Liver (tissue), 3 donors: ENCODE results near the gene LINC01488.

Source experiments
- EGR1 ChIP-seq, 2 donors: IDR thresholded peaks; 2 replicates each; pipeline ENCODE4 v1.6.1; 2016 to 2018; ENCODE audit warnings: antibody characterized with exemption in 2 of 2, low read depth in 2 of 2
- FOXA1 ChIP-seq: IDR thresholded peaks from 2 replicates; pipeline ENCODE4 v1.6.1; 2016; ENCODE audit warnings: antibody characterized with exemption
- GABPA ChIP-seq, 2 donors: IDR thresholded peaks in 1 of 2; conservative IDR thresholded peaks in 1 of 2; 2 replicates each; pipeline ENCODE4 v1.6.1; 2016; ENCODE audit warnings: antibody characterized with exemption in 2 of 2, mild to moderate bottlenecking in 1 of 2, moderate library complexity in 1 of 2
- RXRA ChIP-seq, 2 donors: IDR thresholded peaks; 2 replicates each; pipeline ENCODE4 v1.6.1; 2017 to 2018; ENCODE audit warnings: antibody characterized with exemption in 2 of 2, mild to moderate bottlenecking in 1 of 2
- TAF1 ChIP-seq: conservative IDR thresholded peaks from 2 replicates; pipeline ENCODE4 v1.6.1; 2016; ENCODE audit warnings: antibody characterized with exemption, mild to moderate bottlenecking
- YY1 ChIP-seq: IDR thresholded peaks from 2 replicates; pipeline ENCODE4 v1.6.1; 2016; ENCODE audit warnings: antibody characterized with exemption, mild to moderate bottlenecking
- TF ChIP-seq, protein P1 (sequence below): fragments of 150-350 bp; IDR thresholded peaks from 2 replicates; pipeline ENCODE4 v1.5.1; 2017; ENCODE audit warnings: improper control_type of control experiment, low read depth, low read length; ENCODE audit not compliant: missing input control
- TF ChIP-seq, protein P2 (sequence below): IDR thresholded peaks from 2 replicates; pipeline ENCODE4 v1.6.1; 2016; ENCODE audit warnings: antibody characterized with exemption
- TF ChIP-seq, protein P3 (sequence below): IDR thresholded peaks from 2 replicates; pipeline ENCODE4 v1.6.1; 2016; ENCODE audit warnings: antibody characterized with exemption, mild to moderate bottlenecking
- TF ChIP-seq, protein P4 (sequence below): IDR thresholded peaks from 2 replicates; pipeline ENCODE4 v1.6.1; 2016; ENCODE audit warnings: antibody characterized with exemption
- donor health status: healthy.
- donor health status: healthy.

DNA sequence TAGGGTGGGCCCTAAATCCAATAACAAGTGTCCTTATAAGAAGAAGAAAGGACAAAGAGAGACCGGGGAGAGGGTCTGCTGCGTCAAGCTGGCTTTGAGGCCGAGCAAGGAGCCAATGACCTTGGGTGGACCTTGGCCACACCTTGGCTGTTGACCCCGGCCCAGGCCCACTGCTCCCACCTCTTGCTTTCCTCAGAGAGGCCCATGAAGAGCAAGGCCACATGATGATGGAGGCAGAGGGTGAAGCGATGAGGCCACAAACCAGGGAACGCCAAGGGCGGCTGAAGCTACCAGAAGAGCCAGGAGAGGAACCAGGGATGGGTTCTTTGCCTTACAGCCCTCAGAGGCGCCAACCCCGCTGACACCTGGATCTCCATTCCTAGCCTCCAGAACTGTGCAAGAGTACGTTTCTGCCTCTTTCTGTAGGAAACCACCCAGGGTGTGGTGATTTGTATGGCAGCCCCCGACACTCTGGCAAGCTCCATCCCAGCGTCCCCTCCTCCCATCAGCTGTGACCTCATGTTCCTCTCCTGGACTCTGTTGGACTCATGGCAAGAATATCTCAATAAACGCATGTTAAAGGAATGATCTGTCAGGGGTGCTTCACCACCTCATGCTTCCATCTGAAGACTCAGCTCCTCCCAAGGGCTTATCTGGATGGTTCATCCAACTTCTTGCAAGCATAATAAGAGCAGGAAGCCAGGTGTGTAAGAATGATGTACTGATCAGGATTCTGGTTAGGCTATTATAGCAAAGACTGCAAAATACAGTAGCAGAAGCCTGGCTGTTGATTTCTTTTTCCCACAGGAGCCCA lies 41.6 kb upstream of the LINC01488 start:
- TF ChIP-seq, protein P1, sequence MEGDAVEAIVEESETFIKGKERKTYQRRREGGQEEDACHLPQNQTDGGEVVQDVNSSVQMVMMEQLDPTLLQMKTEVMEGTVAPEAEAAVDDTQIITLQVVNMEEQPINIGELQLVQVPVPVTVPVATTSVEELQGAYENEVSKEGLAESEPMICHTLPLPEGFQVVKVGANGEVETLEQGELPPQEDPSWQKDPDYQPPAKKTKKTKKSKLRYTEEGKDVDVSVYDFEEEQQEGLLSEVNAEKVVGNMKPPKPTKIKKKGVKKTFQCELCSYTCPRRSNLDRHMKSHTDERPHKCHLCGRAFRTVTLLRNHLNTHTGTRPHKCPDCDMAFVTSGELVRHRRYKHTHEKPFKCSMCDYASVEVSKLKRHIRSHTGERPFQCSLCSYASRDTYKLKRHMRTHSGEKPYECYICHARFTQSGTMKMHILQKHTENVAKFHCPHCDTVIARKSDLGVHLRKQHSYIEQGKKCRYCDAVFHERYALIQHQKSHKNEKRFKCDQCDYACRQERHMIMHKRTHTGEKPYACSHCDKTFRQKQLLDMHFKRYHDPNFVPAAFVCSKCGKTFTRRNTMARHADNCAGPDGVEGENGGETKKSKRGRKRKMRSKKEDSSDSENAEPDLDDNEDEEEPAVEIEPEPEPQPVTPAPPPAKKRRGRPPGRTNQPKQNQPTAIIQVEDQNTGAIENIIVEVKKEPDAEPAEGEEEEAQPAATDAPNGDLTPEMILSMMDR: no peak
- TF ChIP-seq FOXA1 (no peak), EGR1 (IDR thresholded peaks at IDR 0.05; ENCODE audit: low read depth in 2 of 2) (no peak), RXRA (IDR thresholded peaks at IDR 0.05) (no peak), TAF1 (no peak), GABPA (IDR thresholded peaks at IDR 0.05 in 1 of 2, conservative IDR thresholded peaks at IDR 0.05 in 1 of 2) (no peak), YY1 (no peak)
- TF ChIP-seq, protein P2, sequence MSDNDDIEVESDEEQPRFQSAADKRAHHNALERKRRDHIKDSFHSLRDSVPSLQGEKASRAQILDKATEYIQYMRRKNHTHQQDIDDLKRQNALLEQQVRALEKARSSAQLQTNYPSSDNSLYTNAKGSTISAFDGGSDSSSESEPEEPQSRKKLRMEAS: no peak
- TF ChIP-seq, protein P3, sequence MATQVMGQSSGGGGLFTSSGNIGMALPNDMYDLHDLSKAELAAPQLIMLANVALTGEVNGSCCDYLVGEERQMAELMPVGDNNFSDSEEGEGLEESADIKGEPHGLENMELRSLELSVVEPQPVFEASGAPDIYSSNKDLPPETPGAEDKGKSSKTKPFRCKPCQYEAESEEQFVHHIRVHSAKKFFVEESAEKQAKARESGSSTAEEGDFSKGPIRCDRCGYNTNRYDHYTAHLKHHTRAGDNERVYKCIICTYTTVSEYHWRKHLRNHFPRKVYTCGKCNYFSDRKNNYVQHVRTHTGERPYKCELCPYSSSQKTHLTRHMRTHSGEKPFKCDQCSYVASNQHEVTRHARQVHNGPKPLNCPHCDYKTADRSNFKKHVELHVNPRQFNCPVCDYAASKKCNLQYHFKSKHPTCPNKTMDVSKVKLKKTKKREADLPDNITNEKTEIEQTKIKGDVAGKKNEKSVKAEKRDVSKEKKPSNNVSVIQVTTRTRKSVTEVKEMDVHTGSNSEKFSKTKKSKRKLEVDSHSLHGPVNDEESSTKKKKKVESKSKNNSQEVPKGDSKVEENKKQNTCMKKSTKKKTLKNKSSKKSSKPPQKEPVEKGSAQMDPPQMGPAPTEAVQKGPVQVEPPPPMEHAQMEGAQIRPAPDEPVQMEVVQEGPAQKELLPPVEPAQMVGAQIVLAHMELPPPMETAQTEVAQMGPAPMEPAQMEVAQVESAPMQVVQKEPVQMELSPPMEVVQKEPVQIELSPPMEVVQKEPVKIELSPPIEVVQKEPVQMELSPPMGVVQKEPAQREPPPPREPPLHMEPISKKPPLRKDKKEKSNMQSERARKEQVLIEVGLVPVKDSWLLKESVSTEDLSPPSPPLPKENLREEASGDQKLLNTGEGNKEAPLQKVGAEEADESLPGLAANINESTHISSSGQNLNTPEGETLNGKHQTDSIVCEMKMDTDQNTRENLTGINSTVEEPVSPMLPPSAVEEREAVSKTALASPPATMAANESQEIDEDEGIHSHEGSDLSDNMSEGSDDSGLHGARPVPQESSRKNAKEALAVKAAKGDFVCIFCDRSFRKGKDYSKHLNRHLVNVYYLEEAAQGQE: no peak
- TF ChIP-seq, protein P4, sequence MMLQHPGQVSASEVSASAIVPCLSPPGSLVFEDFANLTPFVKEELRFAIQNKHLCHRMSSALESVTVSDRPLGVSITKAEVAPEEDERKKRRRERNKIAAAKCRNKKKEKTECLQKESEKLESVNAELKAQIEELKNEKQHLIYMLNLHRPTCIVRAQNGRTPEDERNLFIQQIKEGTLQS: no peak
